Left ventricle myocardium inferior (tissue), 1 donor: ENCODE results near the gene DDX53. TPM values are rescaled to one million over a fixed set of nuclear protein-coding genes. Genes with fewer than 3 reads are reported as not detected.
A peak's percentile ranks its signal among the peaks of the same experiment; 100 is the strongest.

Source experiments
- DNase-seq: peaks from one replicate; pipeline ENCODE4 v3.0.0-alpha.2; 2020
- H3K27ac ChIP-seq: fragments of 200-600 bp; replicated peaks from 2 replicates; pipeline ENCODE4 v1.8.0; 2021
- H3K27me3 ChIP-seq: fragments of 200-600 bp; 2 replicates; pipeline ENCODE4 v1.8.0; 2021; ENCODE audit warnings: low read depth
- H3K36me3 ChIP-seq: fragments of 200-600 bp; 2 replicates; pipeline ENCODE4 v1.8.0; 2021
- H3K4me1 ChIP-seq: fragments of 200-600 bp; 2 replicates; pipeline ENCODE4 v1.8.0; 2021
- H3K4me3 ChIP-seq: fragments of 200-600 bp; 2 replicates; pipeline ENCODE4 v1.8.0; 2021; ENCODE audit warnings: mild to moderate bottlenecking, moderate library complexity
- H3K9me3 ChIP-seq: fragments of 200-600 bp; replicated peaks from 2 replicates; pipeline ENCODE4 v1.8.0; 2021
- intact Hi-C: fragments of 100-400 bp; cut with micrococcal nuclease; formaldehyde crosslinking; loops from one replicate; pipeline ENCODE4 v1.11.0; 2022
- long read RNA-seq: library from polyadenylated mRNA; unstranded; transcript quantifications from one replicate; pipeline ENCODE4 v2.0.0, GENCODE V29; 2021
- total RNA-seq: library from RNA; stranded (reverse); fragmentation: NEBNext Ultra II Directional; extraction: Animal tissue kit (Norgen Biotek cat#: 25700); gene quantifications from one replicate; pipeline ENCODE4 v1.2.1, GENCODE V29; 2021
- TF ChIP-seq, protein P1 (sequence below): fragments of 200-600 bp; IDR thresholded peaks from 2 replicates; pipeline ENCODE4 v1.8.0; 2021; ENCODE audit warnings: antibody characterized with exemption, mild to moderate bottlenecking, borderline replicate concordance
- donor health status: DM: no; HTN: yes; CAD: no; lungs with severe emphysema.

The DDX53 gene
- not detected for total RNA-seq
- long read RNA-seq = 0 reads

DNA sequence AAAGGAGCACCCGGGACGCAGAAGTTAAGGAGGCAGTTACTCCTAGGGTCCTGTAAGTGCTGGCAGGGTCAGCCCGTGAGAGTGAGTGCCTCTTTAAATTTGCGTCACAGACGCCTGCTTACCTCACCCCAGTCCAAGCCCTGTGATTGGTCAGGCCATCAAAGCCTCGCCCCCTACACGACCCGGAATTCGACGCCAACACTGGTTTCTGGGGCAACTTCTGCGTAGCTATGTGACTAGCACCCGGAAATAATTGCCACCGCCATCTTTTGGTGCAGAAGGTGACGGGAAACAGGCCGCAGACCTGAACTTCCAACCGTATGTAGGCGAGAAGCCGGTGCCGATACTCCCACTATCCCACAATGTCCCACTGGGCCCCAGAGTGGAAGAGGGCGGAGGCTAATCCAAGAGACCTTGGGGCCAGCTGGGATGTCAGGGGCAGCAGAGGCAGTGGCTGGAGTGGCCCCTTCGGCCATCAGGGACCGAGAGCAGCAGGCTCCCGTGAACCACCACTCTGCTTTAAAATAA, at the start of gene DDX53:
Gene DDX53 (plus strand): TSS at position 265 of the 528 bp plus-strand sequence. CDS start 98 bp downstream, at position 363.
- H3K4me3 ChIP-seq = no peak within 1 kb of the TSS
- intact Hi-C loops = no loop called here
- DNase-seq = no peak

DNA sequence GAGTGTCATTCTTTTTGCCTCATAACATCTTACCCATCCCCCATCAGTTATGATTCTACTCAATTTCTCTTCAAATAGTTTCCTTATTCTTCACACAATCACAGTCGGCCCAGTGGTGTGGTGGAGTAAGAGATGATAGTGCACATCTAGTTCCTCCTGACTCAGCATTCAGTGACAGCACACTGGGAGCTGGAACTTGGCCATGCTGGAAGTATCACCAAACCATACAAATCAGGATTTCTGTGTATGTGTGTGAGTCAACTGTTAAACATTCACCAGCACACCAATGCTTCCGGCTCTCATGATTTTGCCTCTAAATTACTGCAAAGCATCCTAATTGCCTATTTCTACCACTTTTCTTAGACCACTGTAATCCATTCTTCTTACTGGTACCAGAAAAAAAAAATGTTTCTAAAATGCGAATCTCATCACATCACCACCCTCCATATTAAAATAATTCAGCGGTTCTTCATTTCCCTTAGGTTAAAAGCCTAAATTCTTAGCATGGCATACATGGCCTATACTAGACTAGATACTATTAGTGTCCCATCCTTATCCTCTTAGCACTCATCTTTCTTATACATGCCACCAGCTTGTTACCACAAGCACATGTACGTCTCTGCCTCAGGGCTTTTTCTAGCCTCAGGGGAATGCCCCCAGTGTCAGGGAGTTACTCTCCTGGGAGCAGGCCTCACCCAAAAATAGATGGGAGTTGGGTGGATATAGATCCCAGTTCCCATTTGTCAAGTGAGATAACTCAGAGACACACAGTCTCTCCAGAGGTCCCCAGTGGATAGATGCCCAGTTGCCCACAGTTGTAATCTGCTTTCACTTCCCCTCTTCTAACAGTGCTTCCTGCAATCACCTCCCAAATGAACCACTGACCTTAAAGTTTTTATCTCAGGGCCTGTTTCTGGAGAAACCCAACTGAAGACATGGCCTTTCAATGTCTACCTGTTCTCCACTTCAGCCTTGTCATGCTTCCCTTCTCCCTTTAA, 49.2 kb upstream of the DDX53 start:
- Histone ChIP-seq H3K27ac (no peak overlapping the region), H3K9me3 (no peaks in the 10 kb centered on the region), H3K4me3 (no peak overlapping the region), H3K36me3 (no peaks in the 10 kb centered on the region), H3K4me1 (no peaks in the 10 kb centered on the region), H3K27me3 (no peaks in the 10 kb centered on the region)
- TF ChIP-seq, protein P1, sequence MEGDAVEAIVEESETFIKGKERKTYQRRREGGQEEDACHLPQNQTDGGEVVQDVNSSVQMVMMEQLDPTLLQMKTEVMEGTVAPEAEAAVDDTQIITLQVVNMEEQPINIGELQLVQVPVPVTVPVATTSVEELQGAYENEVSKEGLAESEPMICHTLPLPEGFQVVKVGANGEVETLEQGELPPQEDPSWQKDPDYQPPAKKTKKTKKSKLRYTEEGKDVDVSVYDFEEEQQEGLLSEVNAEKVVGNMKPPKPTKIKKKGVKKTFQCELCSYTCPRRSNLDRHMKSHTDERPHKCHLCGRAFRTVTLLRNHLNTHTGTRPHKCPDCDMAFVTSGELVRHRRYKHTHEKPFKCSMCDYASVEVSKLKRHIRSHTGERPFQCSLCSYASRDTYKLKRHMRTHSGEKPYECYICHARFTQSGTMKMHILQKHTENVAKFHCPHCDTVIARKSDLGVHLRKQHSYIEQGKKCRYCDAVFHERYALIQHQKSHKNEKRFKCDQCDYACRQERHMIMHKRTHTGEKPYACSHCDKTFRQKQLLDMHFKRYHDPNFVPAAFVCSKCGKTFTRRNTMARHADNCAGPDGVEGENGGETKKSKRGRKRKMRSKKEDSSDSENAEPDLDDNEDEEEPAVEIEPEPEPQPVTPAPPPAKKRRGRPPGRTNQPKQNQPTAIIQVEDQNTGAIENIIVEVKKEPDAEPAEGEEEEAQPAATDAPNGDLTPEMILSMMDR = no peak
- intact Hi-C loops = no loop called here
- no peak for DNase-seq

More for the DNA sequence above, at the start of gene DDX53:
- Histone ChIP-seq H3K27ac (no peak within 1 kb of the TSS), H3K9me3 (no peaks in the 10 kb centered on the region), H3K4me1 (no peaks in the 10 kb centered on the region), H3K36me3 (no peaks in the 10 kb centered on the region), H3K27me3 (no peaks in the 10 kb centered on the region)
- TF ChIP-seq, protein P1 = no peak

DNA sequence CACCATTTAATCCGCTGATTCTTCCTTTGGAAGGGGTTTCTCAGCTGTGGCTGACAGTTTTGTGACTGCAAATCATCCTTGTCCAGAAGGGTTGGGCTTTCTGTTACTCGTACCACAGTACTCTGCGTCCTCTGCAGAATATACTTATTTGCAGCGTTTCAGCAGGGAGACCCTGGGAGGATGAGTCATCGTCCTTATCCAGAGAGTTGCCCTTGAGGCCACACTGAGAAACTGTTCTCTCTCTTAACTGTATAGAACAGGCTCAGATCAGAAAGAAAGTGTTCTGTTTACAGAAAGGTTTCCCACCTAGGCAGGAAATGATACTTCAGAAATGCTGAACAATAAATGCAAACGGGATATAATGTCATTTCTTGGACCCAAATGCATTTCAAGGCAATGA, 47.8 kb upstream of the DDX53 start:
- H3K9me3 ChIP-seq = no peaks in the 10 kb centered on the region
- intact Hi-C loops = no loop called here
- H3K4me1 ChIP-seq = no peaks in the 10 kb centered on the region
- no peaks in the 10 kb centered on the region for H3K27me3 ChIP-seq
- no peak overlapping the region for H3K27ac ChIP-seq
- DNase-seq = no peak
- H3K4me3 ChIP-seq = no peak overlapping the region
- H3K36me3 ChIP-seq = no peaks in the 10 kb centered on the region
- TF ChIP-seq, protein P1 = no peak

DNA sequence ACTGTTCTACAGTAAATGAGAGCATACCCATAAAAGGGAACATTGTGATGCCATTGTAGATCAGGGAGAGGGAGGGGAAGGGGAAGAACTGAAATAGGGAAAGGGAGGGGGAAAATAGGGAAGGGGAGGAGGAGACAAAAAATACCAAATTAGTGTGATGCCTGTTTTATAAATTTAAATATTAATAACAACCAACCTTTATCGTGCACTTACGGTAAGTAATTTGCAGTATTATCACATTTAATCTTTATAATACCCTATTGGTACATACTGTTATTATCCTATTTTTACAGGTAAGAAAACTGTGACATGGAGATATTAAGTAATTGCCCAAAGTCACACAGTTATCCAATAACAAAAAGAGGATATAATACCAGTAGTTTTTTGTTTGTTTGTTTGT, 41.5 kb upstream of the DDX53 start:
- TF ChIP-seq, protein P1 = no peak
- intact Hi-C loops = no loop called here
- H3K36me3 ChIP-seq = no peaks in the 10 kb centered on the region
- no peaks in the 10 kb centered on the region for H3K4me1 ChIP-seq
- no peaks in the 10 kb centered on the region for H3K27me3 ChIP-seq
- no peak for DNase-seq
- no peak overlapping the region for H3K4me3 ChIP-seq
- no peaks in the 10 kb centered on the region for H3K9me3 ChIP-seq
- peak overlapping the region; percentile 71 for H3K27ac ChIP-seq

DNA sequence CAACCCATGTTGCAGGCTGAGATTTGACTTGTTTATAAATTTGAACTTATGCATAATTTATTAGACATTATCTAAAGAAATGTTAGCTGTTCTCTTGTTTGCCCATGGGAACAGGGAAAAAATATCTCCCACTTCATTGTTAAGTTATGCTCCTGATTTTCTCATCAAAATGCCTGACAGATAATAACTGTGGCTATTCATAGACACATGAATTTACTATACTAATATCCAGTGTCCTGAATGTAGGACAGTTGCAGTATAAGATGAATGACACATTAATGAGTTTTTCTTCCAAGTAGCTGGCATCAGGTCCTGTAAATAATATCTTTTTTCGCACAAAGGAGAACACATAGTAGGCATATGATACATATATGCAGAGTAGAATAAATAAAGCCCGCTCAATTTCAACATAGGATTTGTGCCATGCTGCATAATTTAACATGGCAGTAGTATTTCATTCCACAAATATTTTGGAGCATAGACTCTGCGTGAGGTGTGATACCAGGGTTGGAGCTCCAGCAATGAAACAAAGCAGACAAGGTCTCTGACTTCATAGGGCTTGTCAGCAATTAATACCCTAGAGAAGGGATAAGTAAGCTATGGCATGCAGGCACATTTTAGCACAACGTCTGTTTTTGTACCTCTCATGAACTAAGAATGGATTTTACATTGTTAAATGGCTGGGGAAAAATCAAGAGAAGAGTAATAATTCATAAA, 40.4 kb upstream of the DDX53 start:
- peak overlapping the region; percentile 71 for H3K27ac ChIP-seq
- no peak overlapping the region for H3K4me3 ChIP-seq
- TF ChIP-seq, protein P1 = no peak

More for the DNA sequence above, 40.4 kb upstream of the DDX53 start:
- no peak for DNase-seq
- Histone ChIP-seq H3K9me3 (no peaks in the 10 kb centered on the region), H3K36me3 (no peaks in the 10 kb centered on the region), H3K27me3 (no peaks in the 10 kb centered on the region), H3K4me1 (no peaks in the 10 kb centered on the region)
- intact Hi-C loops = no loop called here
